ENCODE data around the gene RNF26. TPM values are rescaled to one million over a fixed set of nuclear protein-coding genes. Genes with fewer than 3 reads are reported as not detected.
A peak's percentile ranks its signal among the peaks of the same experiment; 100 is the strongest.

The RNF26 gene
- total and polyA plus RNA-seq, 2 of the 13 experiments (the other 11 are each of a cell fraction or from before 2014, with no cell fraction given), result 11.9 to 26.3 TPM

DNA sequence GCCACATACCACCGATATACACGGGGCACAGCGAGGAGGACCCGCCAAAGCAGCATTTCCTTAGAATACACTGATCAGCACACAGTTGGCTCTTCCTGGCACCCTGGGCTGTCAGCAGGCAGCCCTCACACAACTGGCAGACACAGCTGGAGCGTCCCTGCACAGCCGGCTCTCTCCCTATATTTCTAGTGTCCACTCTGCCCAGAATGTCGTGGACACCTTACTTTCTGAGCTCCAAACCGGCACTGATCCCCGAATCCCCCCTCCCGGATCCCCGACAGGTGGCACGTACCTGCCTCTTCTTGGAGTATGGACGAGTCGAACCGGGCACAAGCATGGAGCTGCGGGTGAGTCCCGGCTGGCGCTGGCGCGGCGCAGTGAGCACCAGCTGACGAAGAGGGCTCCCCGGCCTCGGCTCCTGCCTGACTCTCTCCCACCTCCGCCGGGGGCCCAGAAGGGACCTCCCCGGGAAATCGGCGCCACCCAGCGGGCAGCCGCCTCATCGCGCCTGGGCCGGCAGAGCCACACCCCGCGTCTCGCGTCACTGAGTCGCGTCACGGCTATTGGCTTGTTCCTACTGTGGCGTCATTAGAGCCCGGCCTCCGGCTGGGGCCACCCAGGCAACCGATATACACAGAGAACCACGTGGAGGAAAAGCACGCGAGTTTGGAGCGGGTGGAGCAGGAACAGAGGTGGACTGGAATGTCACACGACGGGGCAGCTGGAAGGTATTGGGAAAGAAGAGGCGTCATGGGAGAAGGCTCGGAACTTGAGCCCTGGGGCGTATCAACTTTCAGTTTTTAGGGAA lies 47.1 kb downstream of the RNF26 start, which contains the start of gene USP2 (continued):
- TF ChIP-seq ZNF609 (CRISPR knock-in tag; IDR thresholded peaks at IDR 0.05; ENCODE audit: borderline replicate concordance) (no peak), ZNF772 (CRISPR knock-in tag; IDR thresholded peaks at IDR 0.05) (peak; percentile 76), ZNF430 (CRISPR knock-in tag; IDR thresholded peaks at IDR 0.05) (0 out of 2 replicates have a peak, but pooled peaks have one; percentile 68), KDM4B (CRISPR knock-in tag; IDR thresholded peaks at IDR 0.05) (no peak; the same call in 1 of the 2 replicates), SMARCE1 (IDR thresholded peaks at IDR 0.05; ENCODE audit: borderline replicate concordance) (no peak), MTERF4 (CRISPR knock-in tag; IDR thresholded peaks at IDR 0.05) (0 out of 2 replicates have a peak, but pooled peaks have one; percentile 74), SIX4 (CRISPR knock-in tag; IDR thresholded peaks at IDR 0.05) (peak; percentile 46; the same call in 1 of the 2 replicates), SPEN (CRISPR knock-in tag; IDR thresholded peaks at IDR 0.05; ENCODE audit: low read depth) (0 out of 2 replicates have a peak, but pooled peaks have one; percentile 34), SP1 (IDR thresholded peaks at IDR 0.05) (no peak), SP1 (CRISPR knock-in tag; IDR thresholded peaks at IDR 0.05) (peak; percentile 83), MIER2 (CRISPR knock-in tag; IDR thresholded peaks at IDR 0.05) (0 out of 2 replicates have a peak, but pooled peaks have one; percentile 18), ZNF883 (CRISPR knock-in tag; IDR thresholded peaks at IDR 0.05; ENCODE audit: not compliant biosample characterization) (peak; percentile 28), SP4 (CRISPR knock-in tag; IDR thresholded peaks at IDR 0.05) (peak; percentile 75), IRX3 (CRISPR knock-in tag; IDR thresholded peaks at IDR 0.05; ENCODE audit: borderline replicate concordance, low read depth) (no peak), ZMYM4 (CRISPR knock-in tag; IDR thresholded peaks at IDR 0.05) (peak; percentile 73; the same call in 1 of the 2 replicates), ZNF225 (CRISPR knock-in tag; IDR thresholded peaks at IDR 0.05) (no peak), HDAC1 (CRISPR knock-in tag; IDR thresholded peaks at IDR 0.05) (peak; percentile 99), NONO (IDR thresholded peaks at IDR 0.05) (no peak), NONO (CRISPR knock-in tag; conservative IDR thresholded peaks at IDR 0.05) (peak; percentile 66), ETV5 (CRISPR knock-in tag; IDR thresholded peaks at IDR 0.05; ENCODE audit: borderline replicate concordance) (peak; percentile 33; the same call in 1 of the 2 replicates), NRL (CRISPR knock-in tag; IDR thresholded peaks at IDR 0.05; ENCODE audit: borderline replicate concordance) (peak; percentile 69), KLF6 (CRISPR knock-in tag; IDR thresholded peaks at IDR 0.05) (no peak; the same call in 1 of the 2 replicates), ZNF672 (CRISPR knock-in tag; IDR thresholded peaks at IDR 0.05) (no peak), ZFP1 (CRISPR knock-in tag; IDR thresholded peaks at IDR 0.05) (peak; percentile 82; the same call in 1 of the 2 replicates), U2AF2 (IDR thresholded peaks at IDR 0.05; ENCODE audit: low read depth, low read length) (no peak)
- TF ChIP-seq, protein P1, sequence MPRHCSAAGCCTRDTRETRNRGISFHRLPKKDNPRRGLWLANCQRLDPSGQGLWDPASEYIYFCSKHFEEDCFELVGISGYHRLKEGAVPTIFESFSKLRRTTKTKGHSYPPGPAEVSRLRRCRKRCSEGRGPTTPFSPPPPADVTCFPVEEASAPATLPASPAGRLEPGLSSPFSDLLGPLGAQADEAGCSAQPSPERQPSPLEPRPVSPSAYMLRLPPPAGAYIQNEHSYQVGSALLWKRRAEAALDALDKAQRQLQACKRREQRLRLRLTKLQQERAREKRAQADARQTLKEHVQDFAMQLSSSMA (CRISPR knock-in tag; IDR thresholded peaks at IDR 0.05), result peak; percentile 79; the same call in 1 of the 2 replicates
